GM20000 (cell line): ENCODE measurements around the gene PTGFRN.

Source experiments
- DNase-seq: peaks from one replicate; pipeline ENCODE4 v3.0.0; 2012; ENCODE audit warnings: low spot score
- CTCF ChIP-seq: IDR thresholded peaks from 2 replicates; pipeline ENCODE4 v1.5.1; 2012; ENCODE audit warnings: mild to moderate bottlenecking, control low read depth; ENCODE audit errors: extremely low read depth, missing control alignments

The PTGFRN gene

GRCh38 chr1:116895073-116895472, 14.6 kb upstream of the PTGFRN start:
- no peak for TF ChIP-seq CTCF
- DNase-seq: no peak

GRCh38 chr1:116899529-116899928, 10.2 kb upstream of the PTGFRN start:
- no peak for DNase-seq
- TF ChIP-seq CTCF: no peak

GRCh38 chr1:116900471-116901365, 9.0 kb upstream of the PTGFRN start:
- TF ChIP-seq CTCF: no peak
- DNase-seq: no peak

- DNase-seq: no peak
- no peak for TF ChIP-seq CTCF
These were observed 7.7 kb upstream of the PTGFRN start for GRCh38 chr1:116902027-116902426.

- TF ChIP-seq CTCF: no peak
- DNase-seq: no peak
These were observed 6.9 kb upstream of the PTGFRN start for GRCh38 chr1:116902723-116903383.

- no peak for TF ChIP-seq CTCF
- no peak for DNase-seq
These were observed 4.9 kb upstream of the PTGFRN start for GRCh38 chr1:116904791-116905320.

- no peak for TF ChIP-seq CTCF
- DNase-seq: no peak
These were observed 2.9 kb upstream of the PTGFRN start for GRCh38 chr1:116906812-116907211.
